ENCODE data around the gene TSPAN3.

The TSPAN3 gene

DNA sequence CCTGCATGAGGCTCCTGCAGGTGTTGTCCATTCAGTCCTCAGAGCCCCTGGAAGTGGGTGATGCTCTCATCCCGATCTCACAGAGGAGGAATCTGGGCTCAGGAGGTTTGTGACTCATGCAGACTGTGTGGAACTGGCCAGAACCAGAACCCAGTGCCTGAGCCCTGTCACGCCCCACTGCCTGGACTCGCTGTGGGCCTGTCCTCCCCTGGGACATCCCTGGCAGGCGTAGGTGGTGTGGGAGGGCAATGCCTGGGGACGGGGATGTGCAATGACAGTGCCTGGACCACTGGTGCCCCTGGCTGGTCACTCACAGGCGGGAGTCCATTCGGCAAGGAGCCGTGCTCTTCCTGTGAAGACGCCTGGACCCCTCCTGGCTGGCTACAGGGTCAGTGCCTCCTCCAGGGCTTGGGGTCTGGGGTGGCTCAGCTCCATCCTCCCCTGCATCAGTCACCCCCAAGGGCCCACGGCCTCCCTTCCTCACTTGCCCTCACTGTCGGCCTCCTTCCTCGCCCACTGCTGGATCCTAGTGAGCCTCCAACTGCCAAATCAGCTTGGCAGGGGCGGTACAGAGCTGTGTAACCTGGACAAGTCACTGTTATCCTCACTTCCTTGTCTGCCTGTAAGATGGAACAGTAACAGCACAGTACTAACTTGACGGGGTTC, 61.1 kb downstream of the TSPAN3 start:
- DNase-seq (ENCODE audit: low spot score) = no peak

GRCh38 chr15:77009176-77009575, 61.7 kb downstream of the TSPAN3 start:
- no peak for DNase-seq (ENCODE audit: low spot score)

DNA sequence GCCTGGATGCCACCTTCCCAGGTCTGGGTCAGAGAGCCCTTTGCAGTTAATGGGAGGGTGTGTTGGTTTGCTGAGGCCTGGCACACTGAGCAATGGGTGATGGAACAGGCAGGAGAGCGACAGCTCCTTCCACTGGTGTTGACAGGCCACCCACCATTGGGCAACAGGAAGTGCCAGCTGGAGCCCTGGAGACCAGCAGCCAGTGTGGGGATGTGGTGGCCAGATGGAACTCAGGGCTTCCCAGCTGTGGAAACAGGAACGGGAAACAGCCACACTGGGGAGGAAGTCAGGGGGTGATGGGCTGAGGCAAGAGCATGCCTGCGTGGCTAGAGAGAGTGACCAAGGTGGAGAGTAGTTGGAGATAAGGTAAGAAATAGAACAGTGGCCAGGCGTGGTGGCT, 66.7 kb downstream of the TSPAN3 start:
- DNase-seq (ENCODE audit: low spot score) = no peak

GRCh38 chr15:77002954-77003912, 67.7 kb downstream of the TSPAN3 start:
- DNase-seq (ENCODE audit: low spot score) = no peak

DNA sequence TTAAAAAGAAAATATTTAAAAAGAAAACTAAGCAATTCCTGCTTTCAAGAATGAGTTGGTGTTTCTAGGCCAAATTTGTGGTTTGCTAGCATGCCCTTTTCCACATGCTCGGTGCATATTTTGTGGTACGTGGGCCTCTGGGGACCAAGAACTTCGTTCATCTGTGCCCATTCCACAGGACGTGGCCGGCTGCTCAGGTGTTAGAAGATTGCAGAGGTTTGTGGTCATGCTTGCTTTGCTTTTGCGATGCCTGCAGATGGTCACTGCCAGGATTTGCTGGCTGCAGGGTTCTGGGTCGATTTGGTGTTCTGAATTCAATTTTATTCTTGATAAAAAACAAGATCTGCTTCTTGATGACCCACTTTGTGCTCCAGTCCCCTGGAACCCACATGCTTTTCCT, 68.5 kb downstream of the TSPAN3 start:
- no peak for DNase-seq (ENCODE audit: low spot score)

GRCh38 chr15:77001966-77002365, 68.9 kb downstream of the TSPAN3 start:
- DNase-seq (ENCODE audit: low spot score) = no peak

- DNase-seq (ENCODE audit: low spot score) = no peak
Observed at GRCh38 chr15:77001351-77001750, 69.6 kb downstream of the TSPAN3 start.

GRCh38 chr15:76999996-77000395, 70.9 kb downstream of the TSPAN3 start:
- no peak for DNase-seq (ENCODE audit: low spot score)

GRCh38 chr15:76998663-76999285, 72.1 kb downstream of the TSPAN3 start:
- DNase-seq (ENCODE audit: low spot score) = no peak

- DNase-seq (ENCODE audit: low spot score) = no peak
Observed at GRCh38 chr15:76996526-76997401, 74.1 kb downstream of the TSPAN3 start.

GRCh38 chr15:76996076-76996525, 74.8 kb downstream of the TSPAN3 start:
- no peak for DNase-seq (ENCODE audit: low spot score)

GRCh38 chr15:76994971-76995945, 75.7 kb downstream of the TSPAN3 start, which contains the start of gene PSTPIP1:
Gene PSTPIP1 (plus strand): TSS chr15:76995126. CDS start chr15:76995574, 448 bp downstream.
- no peak for DNase-seq (ENCODE audit: low spot score)

DNA sequence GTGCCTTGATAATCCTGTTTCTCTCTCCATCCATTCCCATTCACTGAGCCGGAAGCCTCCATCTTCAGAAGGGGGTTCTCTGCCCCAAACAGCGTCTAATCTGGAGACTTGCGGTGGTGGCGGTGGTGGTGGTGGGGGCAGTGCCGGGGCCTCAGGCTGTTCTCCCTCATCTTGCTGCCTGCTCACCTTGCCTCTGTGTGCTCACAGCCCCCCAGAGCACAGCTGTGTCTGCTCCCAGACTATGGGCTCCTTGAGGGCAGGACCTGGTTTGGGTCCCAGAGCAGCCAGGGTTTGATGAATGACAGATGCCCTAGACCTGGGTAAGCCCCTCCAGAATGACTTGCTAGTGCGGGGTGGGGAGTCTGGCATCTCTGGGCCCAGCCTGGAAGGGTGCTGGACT, 76.4 kb downstream of the TSPAN3 start:
- DNase-seq (ENCODE audit: low spot score) = no peak

- DNase-seq (ENCODE audit: low spot score) = no peak
Observed at GRCh38 chr15:76994001-76994400, 76.9 kb downstream of the TSPAN3 start.

DNA sequence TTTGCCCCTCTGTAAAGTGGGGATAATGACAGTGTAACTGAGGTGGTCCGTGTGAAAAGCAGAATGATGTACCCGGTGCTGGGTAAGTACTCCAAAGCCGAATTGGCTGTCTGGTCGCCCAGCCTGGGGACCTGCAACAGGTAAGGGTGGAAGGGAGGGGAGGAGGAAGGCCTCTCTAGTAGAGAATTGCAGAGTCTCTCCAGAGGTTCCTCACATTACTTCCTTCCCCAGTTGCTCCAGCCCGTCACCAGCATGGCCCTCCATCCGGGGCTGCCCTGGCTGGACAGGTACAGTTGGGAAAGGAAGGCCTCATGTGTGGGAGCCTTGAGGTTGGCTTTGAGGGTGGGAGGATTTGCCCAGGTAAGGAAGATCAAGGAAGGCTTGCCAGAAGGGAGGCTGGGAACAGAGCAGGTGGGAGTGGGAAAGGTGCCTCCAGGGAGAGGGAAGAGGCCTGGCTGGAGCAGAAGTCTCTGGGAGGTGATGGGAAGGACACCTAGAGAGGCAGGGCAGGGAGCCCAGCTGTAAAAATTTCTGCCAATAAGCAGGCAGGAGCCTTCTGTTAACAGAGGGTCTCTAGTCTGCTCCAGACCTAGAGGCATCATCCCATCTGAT, 77.7 kb downstream of the TSPAN3 start:
- no peak for DNase-seq (ENCODE audit: low spot score)

GRCh38 chr15:76991741-76992645, 78.9 kb downstream of the TSPAN3 start:
- DNase-seq (ENCODE audit: low spot score) = no peak
